HepG2 (cell line): ENCODE results near the gene EIF3J. TPM values are rescaled to one million over a fixed set of nuclear protein-coding genes. Genes with fewer than 3 reads are reported as not detected.

Experiments used
- CBFB ChIP-seq: sonication (generic); formaldehyde crosslinking; IDR thresholded peaks from 2 replicates; pipeline ENCODE4 v1.4.0; 2020; ENCODE audit warnings: missing genetic modification reagents
- DZIP1 ChIP-seq: sonication (generic); formaldehyde crosslinking; IDR thresholded peaks from 2 replicates; pipeline ENCODE4 v1.5.0; 2020; ENCODE audit warnings: mild to moderate bottlenecking, missing genetic modification reagents
- EEA1 ChIP-seq: sonication (generic); formaldehyde crosslinking; IDR thresholded peaks from 2 replicates; pipeline ENCODE4 v1.5.1; 2020; ENCODE audit warnings: mild to moderate bottlenecking, missing genetic modification reagents, borderline replicate concordance
- ELF1 ChIP-seq: sonication (generic); formaldehyde crosslinking; IDR thresholded peaks from 2 replicates; pipeline ENCODE4 v1.4.0; 2020; ENCODE audit warnings: missing genetic modification reagents
- EZH2 ChIP-seq: conservative IDR thresholded peaks from 2 replicates; pipeline ENCODE4 v1.6.1; 2012; ENCODE audit warnings: mild to moderate bottlenecking, low read depth, low read length, moderate library complexity
- HDAC2 ChIP-seq: sonication (generic); formaldehyde crosslinking; IDR thresholded peaks from 2 replicates; pipeline ENCODE4 v1.4.0; 2020; ENCODE audit warnings: missing genetic modification reagents
- KDM5A ChIP-seq: fragments of 200-600 bp; sonication (generic); IDR thresholded peaks from 2 replicates; pipeline ENCODE4 v1.7.0; 2018; ENCODE audit warnings: antibody characterized with exemption, mild to moderate bottlenecking, low read length, borderline replicate concordance
- NFYC ChIP-seq: IDR thresholded peaks from 2 replicates; pipeline ENCODE4 v1.6.1; 2016; ENCODE audit warnings: missing genetic modification reagents, missing compliant biosample characterization
- NR3C1 ChIP-seq: sonication (generic); formaldehyde crosslinking; IDR thresholded peaks from 2 replicates; pipeline ENCODE4 v1.4.0; 2020; ENCODE audit warnings: missing genetic modification reagents
- TAF15 ChIP-seq: fragments of 200-400 bp; formaldehyde crosslinking; IDR thresholded peaks from one replicate; pipeline ENCODE4 v1.6.1; 2018; ENCODE audit warnings: mild to moderate bottlenecking, low read depth, low read length; ENCODE audit not compliant: poor library complexity, severe bottlenecking
- ZBTB10 ChIP-seq: sonication (generic); formaldehyde crosslinking; IDR thresholded peaks from 2 replicates; pipeline ENCODE4 v1.4.0; 2020; ENCODE audit warnings: missing genetic modification reagents, borderline replicate concordance
- ZBTB20 ChIP-seq: sonication (generic); formaldehyde crosslinking; IDR thresholded peaks from 2 replicates; pipeline ENCODE4 v1.8.1; 2023; ENCODE audit warnings: missing genetic modification reagents, low read depth, mild to moderate bottlenecking, borderline replicate concordance
- ZKSCAN8 ChIP-seq: IDR thresholded peaks from 2 replicates; pipeline ENCODE4 v1.6.1; 2016; ENCODE audit warnings: borderline replicate concordance, missing genetic modification reagents, missing compliant biosample characterization
- ZNF225 ChIP-seq: sonication (generic); formaldehyde crosslinking; IDR thresholded peaks from 2 replicates; pipeline ENCODE4 v1.4.0; 2020; ENCODE audit warnings: mild to moderate bottlenecking, missing genetic modification reagents
- ZNF276 ChIP-seq: sonication (generic); formaldehyde crosslinking; IDR thresholded peaks from 2 replicates; pipeline ENCODE4 v1.4.0; 2020; ENCODE audit warnings: mild to moderate bottlenecking, low read depth, missing genetic modification reagents
- ZNF414 ChIP-seq: sonication (generic); formaldehyde crosslinking; IDR thresholded peaks from 2 replicates; pipeline ENCODE4 v1.5.0; 2020; ENCODE audit warnings: missing genetic modification reagents
- ZNF510 ChIP-seq: sonication (generic); formaldehyde crosslinking; IDR thresholded peaks from 2 replicates; pipeline ENCODE4 v1.4.0; 2020; ENCODE audit warnings: low read depth, mild to moderate bottlenecking, missing genetic modification reagents
- ZNF550 ChIP-seq: sonication (generic); formaldehyde crosslinking; IDR thresholded peaks from 2 replicates; pipeline ENCODE4 v1.4.0; 2020; ENCODE audit warnings: mild to moderate bottlenecking, missing genetic modification reagents, borderline replicate concordance
- ZNF703 ChIP-seq: sonication (generic); formaldehyde crosslinking; IDR thresholded peaks from 2 replicates; pipeline ENCODE4 v1.5.1; 2020; ENCODE audit warnings: missing genetic modification reagents, mild to moderate bottlenecking, moderate library complexity, borderline replicate concordance
- ZNF790 ChIP-seq: sonication (generic); formaldehyde crosslinking; IDR thresholded peaks from 2 replicates; pipeline ENCODE4 v1.8.0; 2022; ENCODE audit warnings: missing genetic modification reagents, mild to moderate bottlenecking, borderline replicate concordance
- ZNF850 ChIP-seq: sonication (generic); formaldehyde crosslinking; conservative IDR thresholded peaks from 2 replicates; pipeline ENCODE4 v1.9.0; 2021; ENCODE audit warnings: mild to moderate bottlenecking, missing genetic modification reagents
- ZSCAN31 ChIP-seq: sonication (generic); formaldehyde crosslinking; IDR thresholded peaks from 2 replicates; pipeline ENCODE4 v1.5.0; 2020; ENCODE audit warnings: low read depth, mild to moderate bottlenecking, missing genetic modification reagents
- polyA plus RNA-seq, 8 experiments: library from polyadenylated mRNA; depleted of rRNA in 3 of 8; stranded (reverse) in 7 of 8; unstranded in 1 of 8; fragments of >200 nt; fragmentation: Illumina TruSeq in 4 of 8; extraction: Trizol in 4 of 8; gene quantifications; 2 replicates each; pipeline versions ENCODE4 v1.2.1 to v1.2.3, GENCODE V29; 2011 to 2016; ENCODE audit warnings: low read depth in 4 of 8, missing spikeins in 1 of 8, mixed read lengths in 1 of 8; ENCODE audit not compliant: insufficient read depth in 1 of 8
- total RNA-seq, 5 experiments: library from RNA; depleted of rRNA; stranded (reverse); fragments of >200 nt; fragmentation: Illumina TruSeq; extraction: Trizol; gene quantifications; 2 replicates each; pipeline ENCODE4 v1.2.3, GENCODE V29; 2016; ENCODE audit warnings: low read depth in 1 of 5

The EIF3J gene
- total and polyA plus RNA-seq, 2 of the 13 experiments (the other 11 are each of a cell fraction or from before 2014, with no cell fraction given): 51.7 to 69.2 TPM

GRCh38 chr15:44536302-44536961 is 515 bp upstream of the EIF3J start (continued):
- TF ChIP-seq ZNF703 (CRISPR knock-in tag) (no peak), NFYC (CRISPR knock-in tag) (no peak), ZBTB10 (CRISPR knock-in tag) (peak; percentile 73), EEA1 (CRISPR knock-in tag) (no peak), ZNF550 (CRISPR knock-in tag) (no peak), NR3C1 (no peak), EZH2 (no peak), HDAC2 (peak; percentile 4; the same call in 1 of the 2 replicates), ZNF276 (0 out of 2 replicates have a peak, but pooled peaks have one; percentile 19), ZKSCAN8 (no peak; the same call in 1 of the 2 replicates), ZSCAN31 (CRISPR knock-in tag) (peak; percentile 16; the same call in 1 of the 2 replicates), ZNF510 (no peak), CBFB (peak; percentile 53; the same call in 1 of the 2 replicates), DZIP1 (CRISPR knock-in tag) (0 out of 2 replicates have a peak, but pooled peaks have one; percentile 58), ZNF225 (CRISPR knock-in tag) (no peak), ZNF850 (CRISPR knock-in tag) (no peak), KDM5A (no peak), ELF1 (CRISPR knock-in tag) (peak; percentile 59), ZNF414 (CRISPR knock-in tag) (no peak), TAF15 (no peak), ZNF790 (CRISPR knock-in tag) (no peak), ZBTB20 (peak; percentile 41; the same call in 1 of the 2 replicates)
